ENCODE results near the gene CCNB3. TPM values are rescaled to one million over a fixed set of nuclear protein-coding genes. Genes with fewer than 3 reads are reported as not detected.

Gene CCNB3
- polyA plus RNA-seq, 1 donor from 2014 or later: 0.42 TPM

DNA sequence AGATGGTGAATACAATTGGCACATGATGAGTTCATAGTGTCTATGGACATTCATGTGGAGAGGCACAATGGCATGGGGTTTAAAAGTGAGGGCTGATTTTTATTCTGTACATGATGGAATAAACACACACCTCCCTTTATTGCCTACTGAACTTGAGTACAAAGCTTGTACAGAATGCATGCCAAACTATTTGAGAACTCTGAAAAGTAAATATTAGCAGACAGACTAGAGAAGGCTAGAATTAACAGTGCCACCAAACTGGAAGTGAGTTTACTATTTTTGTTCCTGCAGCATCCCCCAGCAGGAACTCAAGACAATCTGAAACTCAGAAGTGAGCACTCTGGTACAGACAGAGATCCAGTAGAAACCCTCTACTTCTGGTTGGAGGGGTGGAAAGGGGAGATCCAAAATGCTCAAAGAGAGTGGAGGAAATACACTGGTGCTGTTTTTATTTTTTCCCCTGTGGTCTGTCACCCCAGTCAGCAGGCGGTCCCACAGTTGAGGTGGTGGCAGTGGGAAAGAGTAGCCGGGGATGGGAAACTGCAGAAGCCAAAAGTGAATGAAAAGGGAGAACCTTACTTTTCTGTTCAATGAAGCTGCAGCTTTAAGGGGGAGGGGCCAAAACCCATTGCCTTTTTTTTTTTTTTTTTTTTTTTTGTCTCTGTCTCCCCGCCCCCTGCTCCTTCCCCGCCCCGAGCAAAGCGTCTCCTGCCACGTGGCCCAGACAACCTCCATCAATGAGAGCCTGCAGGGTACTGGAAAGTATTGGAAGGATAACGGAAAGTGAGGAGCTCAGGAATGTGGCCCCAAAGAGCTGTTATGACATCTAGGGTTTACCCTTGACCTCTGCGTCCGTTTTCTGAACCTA lies 24.3 kb upstream of the CCNB3 start:
- H3K27ac ChIP-seq (ENCODE audit: low read length): no peak overlapping the region
- H3K9ac ChIP-seq (ENCODE audit: low read length): no peak overlapping the region
- H3K79me2 ChIP-seq (replicated peaks; ENCODE audit: insufficient read depth, low read length): no peaks in the 10 kb centered on the region
- no peaks in the 10 kb centered on the region for H3K9me2 ChIP-seq (ENCODE audit: insufficient read depth, low read length)
- TF ChIP-seq, protein P1, sequence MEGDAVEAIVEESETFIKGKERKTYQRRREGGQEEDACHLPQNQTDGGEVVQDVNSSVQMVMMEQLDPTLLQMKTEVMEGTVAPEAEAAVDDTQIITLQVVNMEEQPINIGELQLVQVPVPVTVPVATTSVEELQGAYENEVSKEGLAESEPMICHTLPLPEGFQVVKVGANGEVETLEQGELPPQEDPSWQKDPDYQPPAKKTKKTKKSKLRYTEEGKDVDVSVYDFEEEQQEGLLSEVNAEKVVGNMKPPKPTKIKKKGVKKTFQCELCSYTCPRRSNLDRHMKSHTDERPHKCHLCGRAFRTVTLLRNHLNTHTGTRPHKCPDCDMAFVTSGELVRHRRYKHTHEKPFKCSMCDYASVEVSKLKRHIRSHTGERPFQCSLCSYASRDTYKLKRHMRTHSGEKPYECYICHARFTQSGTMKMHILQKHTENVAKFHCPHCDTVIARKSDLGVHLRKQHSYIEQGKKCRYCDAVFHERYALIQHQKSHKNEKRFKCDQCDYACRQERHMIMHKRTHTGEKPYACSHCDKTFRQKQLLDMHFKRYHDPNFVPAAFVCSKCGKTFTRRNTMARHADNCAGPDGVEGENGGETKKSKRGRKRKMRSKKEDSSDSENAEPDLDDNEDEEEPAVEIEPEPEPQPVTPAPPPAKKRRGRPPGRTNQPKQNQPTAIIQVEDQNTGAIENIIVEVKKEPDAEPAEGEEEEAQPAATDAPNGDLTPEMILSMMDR (IDR thresholded peaks at IDR 0.05; ENCODE audit: poor library complexity, severe bottlenecking): no peak
- no peak for TF ChIP-seq EP300 (conservative IDR thresholded peaks at IDR 0.05; ENCODE audit: poor library complexity, severe bottlenecking)
- TF ChIP-seq EZH2 (IDR thresholded peaks at IDR 0.05; ENCODE audit: borderline replicate concordance, insufficient read depth, low read length, poor library complexity, severe bottlenecking): no peak
- no peak for TF ChIP-seq TAF1 (IDR thresholded peaks at IDR 0.05; ENCODE audit: low read depth)
- TF ChIP-seq, protein P2, sequence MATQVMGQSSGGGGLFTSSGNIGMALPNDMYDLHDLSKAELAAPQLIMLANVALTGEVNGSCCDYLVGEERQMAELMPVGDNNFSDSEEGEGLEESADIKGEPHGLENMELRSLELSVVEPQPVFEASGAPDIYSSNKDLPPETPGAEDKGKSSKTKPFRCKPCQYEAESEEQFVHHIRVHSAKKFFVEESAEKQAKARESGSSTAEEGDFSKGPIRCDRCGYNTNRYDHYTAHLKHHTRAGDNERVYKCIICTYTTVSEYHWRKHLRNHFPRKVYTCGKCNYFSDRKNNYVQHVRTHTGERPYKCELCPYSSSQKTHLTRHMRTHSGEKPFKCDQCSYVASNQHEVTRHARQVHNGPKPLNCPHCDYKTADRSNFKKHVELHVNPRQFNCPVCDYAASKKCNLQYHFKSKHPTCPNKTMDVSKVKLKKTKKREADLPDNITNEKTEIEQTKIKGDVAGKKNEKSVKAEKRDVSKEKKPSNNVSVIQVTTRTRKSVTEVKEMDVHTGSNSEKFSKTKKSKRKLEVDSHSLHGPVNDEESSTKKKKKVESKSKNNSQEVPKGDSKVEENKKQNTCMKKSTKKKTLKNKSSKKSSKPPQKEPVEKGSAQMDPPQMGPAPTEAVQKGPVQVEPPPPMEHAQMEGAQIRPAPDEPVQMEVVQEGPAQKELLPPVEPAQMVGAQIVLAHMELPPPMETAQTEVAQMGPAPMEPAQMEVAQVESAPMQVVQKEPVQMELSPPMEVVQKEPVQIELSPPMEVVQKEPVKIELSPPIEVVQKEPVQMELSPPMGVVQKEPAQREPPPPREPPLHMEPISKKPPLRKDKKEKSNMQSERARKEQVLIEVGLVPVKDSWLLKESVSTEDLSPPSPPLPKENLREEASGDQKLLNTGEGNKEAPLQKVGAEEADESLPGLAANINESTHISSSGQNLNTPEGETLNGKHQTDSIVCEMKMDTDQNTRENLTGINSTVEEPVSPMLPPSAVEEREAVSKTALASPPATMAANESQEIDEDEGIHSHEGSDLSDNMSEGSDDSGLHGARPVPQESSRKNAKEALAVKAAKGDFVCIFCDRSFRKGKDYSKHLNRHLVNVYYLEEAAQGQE (IDR thresholded peaks at IDR 0.05; ENCODE audit: borderline replicate concordance): no peak
- no peak for TF ChIP-seq SMC3 (conservative IDR thresholded peaks at IDR 0.05; ENCODE audit: poor library complexity)
- TF ChIP-seq RAD21 (conservative IDR thresholded peaks at IDR 0.05): no peak
- TF ChIP-seq POLR2AphosphoS5 (IDR thresholded peaks at IDR 0.05): no peak
- TF ChIP-seq MXI1 (conservative IDR thresholded peaks at IDR 0.05; ENCODE audit: poor library complexity, severe bottlenecking): no peak
- H2AFZ ChIP-seq (ENCODE audit: low read depth, low read length): no peak overlapping the region
- H3K4me3 ChIP-seq (ENCODE audit: low read length): no peak overlapping the region
- no peaks in the 10 kb centered on the region for H3F3A ChIP-seq (ENCODE audit: insufficient read depth, low read length, poor library complexity, severe bottlenecking)
- no peak overlapping the region for H3K4me2 ChIP-seq (ENCODE audit: low read length)
- no peaks in the 10 kb centered on the region for H3K27me3 ChIP-seq (ENCODE audit: insufficient read depth, low read depth, low read length)
- H3K36me3 ChIP-seq (ENCODE audit: insufficient read depth, low read length): no peaks in the 10 kb centered on the region
- H3K9me3 ChIP-seq (ENCODE audit: low read length): no peaks in the 10 kb centered on the region
- no peaks in the 10 kb centered on the region for H4K20me1 ChIP-seq (ENCODE audit: insufficient read depth)

DNA sequence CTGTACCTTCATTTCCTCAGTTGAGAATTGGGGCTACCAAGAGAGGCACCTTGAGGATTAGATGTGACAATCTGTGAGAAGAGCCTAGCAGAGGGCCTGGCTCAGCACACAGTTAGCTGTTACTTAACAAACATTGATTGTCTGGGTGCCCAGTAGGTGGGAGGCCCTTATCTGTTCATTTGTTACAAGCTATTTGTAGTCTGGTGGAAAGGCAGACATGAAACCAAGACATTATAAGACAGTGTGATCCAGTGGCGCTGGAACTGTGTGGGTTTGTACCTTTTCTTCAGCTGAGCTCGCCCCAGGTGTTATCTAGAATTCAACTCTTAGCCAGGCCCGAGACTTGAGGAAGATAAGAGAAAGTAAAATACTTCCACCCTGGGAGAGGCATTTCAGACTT lies 20.7 kb upstream of the CCNB3 start:
- no peaks in the 10 kb centered on the region for H3K79me2 ChIP-seq (replicated peaks; ENCODE audit: insufficient read depth, low read length)
- no peaks in the 10 kb centered on the region for H3K36me3 ChIP-seq (ENCODE audit: insufficient read depth, low read length)
- no peak overlapping the region for H3K4me3 ChIP-seq (ENCODE audit: low read length)
- no peaks in the 10 kb centered on the region for H3K9me2 ChIP-seq (ENCODE audit: insufficient read depth, low read length)
- H4K20me1 ChIP-seq (ENCODE audit: insufficient read depth): no peaks in the 10 kb centered on the region
- no peaks in the 10 kb centered on the region for H3F3A ChIP-seq (ENCODE audit: insufficient read depth, low read length, poor library complexity, severe bottlenecking)
- no peak overlapping the region for H3K4me2 ChIP-seq (ENCODE audit: low read length)
- no peak for TF ChIP-seq EP300 (conservative IDR thresholded peaks at IDR 0.05; ENCODE audit: poor library complexity, severe bottlenecking)
- TF ChIP-seq, protein P1 (IDR thresholded peaks at IDR 0.05; ENCODE audit: poor library complexity, severe bottlenecking): no peak
- no peak for TF ChIP-seq POLR2AphosphoS5 (IDR thresholded peaks at IDR 0.05)
- no peak for TF ChIP-seq SMC3 (conservative IDR thresholded peaks at IDR 0.05; ENCODE audit: poor library complexity)
- no peaks in the 10 kb centered on the region for H3K27me3 ChIP-seq (ENCODE audit: insufficient read depth, low read depth, low read length)
- H2AFZ ChIP-seq (ENCODE audit: low read depth, low read length): no peak overlapping the region
- H3K27ac ChIP-seq (ENCODE audit: low read length): no peak overlapping the region
- no peak overlapping the region for H3K9ac ChIP-seq (ENCODE audit: low read length)
- no peaks in the 10 kb centered on the region for H3K9me3 ChIP-seq (ENCODE audit: low read length)
